A549 (cell line): ENCODE measurements around the gene NAV2. TPM values are rescaled to one million over a fixed set of nuclear protein-coding genes. Genes with fewer than 3 reads are reported as not detected.

Source experiments
- ATAC-seq, 2 experiments: fragments of 200-7000 bp in 1 of 2; fragments of >200 bp in 1 of 2; cut with Nextera tagmentation in 1 of 2; cut with Tn5 transposase in 1 of 2; 3 replicates each; pipeline versions ENCODE4 v1.8.0 to v1.9.1; 2018 to 2020; ENCODE audit warnings: mild to moderate bottlenecking in 1 of 2, moderate library complexity in 1 of 2
- CTCF ChIA-PET: fragments of 300-600 bp; sonication (Branson Sonifier 250); formaldehyde crosslinking; extraction: SDS; loops from one replicate; lab custom pipeline; 2021; ENCODE audit warnings: antibody characterized with exemption, inconsistent platforms; lab: Yijun Ruan, JAX
- POLR2A ChIA-PET: fragments of 350-600 bp; formaldehyde crosslinking; extraction: SDS; loops from one replicate; lab custom pipeline; 2021; ENCODE audit warnings: antibody characterized with exemption, inconsistent platforms; lab: Yijun Ruan, JAX
- DNase-seq, 2 experiments: peaks; one replicate each; pipeline versions ENCODE4 v3.0.0 to v3.0.0-alpha.2; 2011 to 2016; ENCODE audit warnings: low read depth in 1 of 2, low spot score in 1 of 2
- FAIRE-seq: peaks from 2 replicates; lab custom pipeline; 2011; peaks lifted over from hg19 to GRCh38; lab: Jason Lieb, UNC
- H3K27ac ChIP-seq, 2 experiments: fragments of >200 bp; sonication (Bioruptor Twin); formaldehyde crosslinking; 3 replicates each; pipeline ENCODE4 v1.5.1; 2016 to 2017
- H3K4me1 ChIP-seq: fragments of >200 bp; sonication (Bioruptor Twin); formaldehyde crosslinking; 3 replicates; pipeline ENCODE4 v1.6.1; 2016
- H3K4me2 ChIP-seq: fragments of >200 bp; sonication (Bioruptor Twin); formaldehyde crosslinking; 3 replicates; pipeline ENCODE4 v1.6.1; 2016
- H3K4me3 ChIP-seq: fragments of >200 bp; sonication (Bioruptor Twin); formaldehyde crosslinking; 3 replicates; pipeline ENCODE4 v1.5.1; 2016
- H3K9me3 ChIP-seq: fragments of >200 bp; sonication (Bioruptor Twin); formaldehyde crosslinking; 3 replicates; pipeline ENCODE4 v1.6.1; 2016
- ATOH8 ChIP-seq: fragments of 250-450 bp; sonication (Bioruptor Pico); IDR thresholded peaks from 2 replicates; pipeline ENCODE4 v1.5.0; 2020; ENCODE audit warnings: low read depth, mild to moderate bottlenecking, moderate library complexity
- BHLHE40 ChIP-seq: IDR thresholded peaks from 2 replicates; pipeline ENCODE4 v1.6.1; 2012; ENCODE audit warnings: low read depth, low read length, inconsistent platforms
- CBX2 ChIP-seq: fragments of 200-600 bp; sonication (generic); IDR thresholded peaks from 2 replicates; pipeline ENCODE4 v1.6.1; 2016; ENCODE audit warnings: low read depth, mild to moderate bottlenecking, borderline replicate concordance
- CHD4 ChIP-seq: fragments of 200-600 bp; sonication (generic); IDR thresholded peaks from 2 replicates; pipeline ENCODE4 v1.6.1; 2016; ENCODE audit warnings: antibody characterized with exemption, mild to moderate bottlenecking, borderline replicate concordance
- EHMT2 ChIP-seq: fragments of 200-600 bp; sonication (generic); IDR thresholded peaks from 2 replicates; pipeline ENCODE4 v1.6.1; 2016; ENCODE audit warnings: antibody characterized with exemption, low read depth, mild to moderate bottlenecking, moderate library complexity
- EP300 ChIP-seq, 2 experiments: fragments of >200 bp; sonication (Bioruptor Twin); formaldehyde crosslinking; IDR thresholded peaks; 2 replicates in 1 of 2; 3 replicates in 1 of 2; pipeline ENCODE4 v1.6.1; 2016 to 2017
- FOSL2 ChIP-seq, 2 experiments: fragments of 450-650 bp in 1 of 2; fragments of >200 bp in 1 of 2; sonication (Bioruptor Twin) in 1 of 2; formaldehyde crosslinking; IDR thresholded peaks; 2 replicates each; pipeline versions ENCODE4 v1.5.0 to v1.6.1; 2016 to 2020; ENCODE audit warnings: mild to moderate bottlenecking in 1 of 2, moderate library complexity in 1 of 2
- FOXS1 ChIP-seq: fragments of 250-450 bp; sonication (Bioruptor Pico); IDR thresholded peaks from 2 replicates; pipeline ENCODE4 v1.5.0; 2020; ENCODE audit warnings: mild to moderate bottlenecking, moderate library complexity
- HDAC2 ChIP-seq: fragments of 200-600 bp; sonication (generic); IDR thresholded peaks from 2 replicates; pipeline ENCODE4 v1.6.1; 2016
- HEYL ChIP-seq: fragments of 250-450 bp; sonication (Bioruptor Pico); IDR thresholded peaks from 2 replicates; pipeline ENCODE4 v1.8.0; 2021; ENCODE audit warnings: mild to moderate bottlenecking, moderate library complexity
- HOXB5 ChIP-seq: fragments of 250-450 bp; sonication (Bioruptor Pico); IDR thresholded peaks from 2 replicates; pipeline ENCODE4 v1.5.0; 2020; ENCODE audit warnings: mild to moderate bottlenecking, moderate library complexity
- JUN ChIP-seq, 2 experiments: fragments of >200 bp; sonication (Bioruptor Twin); formaldehyde crosslinking; IDR thresholded peaks; 2 replicates in 1 of 2; 3 replicates in 1 of 2; pipeline ENCODE4 v1.6.1; 2016 to 2017
- JUNB ChIP-seq: fragments of >200 bp; sonication (Bioruptor Twin); formaldehyde crosslinking; IDR thresholded peaks from 2 replicates; pipeline ENCODE4 v1.6.1; 2016
- MAFK ChIP-seq: fragments of 450-650 bp; IDR thresholded peaks from 2 replicates; pipeline ENCODE4 v1.6.1; 2014; ENCODE audit not compliant: partially characterized antibody
- MYC ChIP-seq: IDR thresholded peaks from 2 replicates; pipeline ENCODE4 v1.6.1; 2012; ENCODE audit warnings: mild to moderate bottlenecking, inconsistent platforms, low read length, improper control_type of control experiment, borderline replicate concordance
- NFE2L2 ChIP-seq: fragments of 150-350 bp; conservative IDR thresholded peaks from 2 replicates; pipeline ENCODE4 v1.6.1; 2014; ENCODE audit warnings: low read length
- PHF8 ChIP-seq: fragments of 200-600 bp; sonication (generic); IDR thresholded peaks from 2 replicates; pipeline ENCODE4 v1.6.1; 2016; ENCODE audit warnings: low read depth, mild to moderate bottlenecking, antibody characterized with exemption, moderate library complexity, borderline replicate concordance
- RARB ChIP-seq: fragments of 250-450 bp; sonication (Bioruptor Pico); IDR thresholded peaks from 2 replicates; pipeline ENCODE4 v1.8.0; 2021; ENCODE audit warnings: mild to moderate bottlenecking, moderate library complexity
- RFX5 ChIP-seq: fragments of 450-650 bp; IDR thresholded peaks from 2 replicates; pipeline ENCODE4 v1.7.1; 2014; ENCODE audit warnings: antibody characterized with exemption, mild to moderate bottlenecking, moderate library complexity
- RNF2 ChIP-seq: fragments of 200-600 bp; sonication (generic); IDR thresholded peaks from 2 replicates; pipeline ENCODE4 v1.6.1; 2016; ENCODE audit warnings: low read depth, mild to moderate bottlenecking, antibody characterized with exemption, moderate library complexity, borderline replicate concordance
- SMC3 ChIP-seq: fragments of >200 bp; sonication (Bioruptor Twin); formaldehyde crosslinking; IDR thresholded peaks from 3 replicates; pipeline ENCODE4 v1.6.1; 2018; ENCODE audit warnings: inconsistent platforms
- SREBF2 ChIP-seq: fragments of 450-650 bp; IDR thresholded peaks from 2 replicates; pipeline ENCODE4 v1.6.1; 2014; ENCODE audit warnings: mild to moderate bottlenecking, moderate library complexity
- TFCP2L1 ChIP-seq: fragments of 250-450 bp; sonication (Bioruptor Pico); IDR thresholded peaks from 2 replicates; pipeline ENCODE4 v1.5.0; 2021; ENCODE audit warnings: mild to moderate bottlenecking
- ZC3H11A ChIP-seq: fragments of 450-650 bp; IDR thresholded peaks from 2 replicates; pipeline ENCODE4 v1.6.1; 2014; ENCODE audit warnings: antibody characterized with exemption, mild to moderate bottlenecking
- ZFP36 ChIP-seq: fragments of 450-650 bp; IDR thresholded peaks from 2 replicates; pipeline ENCODE4 v1.6.1; 2014; ENCODE audit warnings: borderline replicate concordance; ENCODE audit not compliant: partially characterized antibody
- ZSCAN20 ChIP-seq: fragments of 250-450 bp; sonication (Bioruptor Pico); IDR thresholded peaks from 2 replicates; pipeline ENCODE4 v1.8.0; 2022; ENCODE audit warnings: mild to moderate bottlenecking, moderate library complexity
- WGBS: methylation state at CpG from one replicate; pipeline ENCODE4 v1.1.6; 2017; ENCODE audit errors: missing lambda C conversion rate; 5-methylcytosine and 5-hydroxymethylcytosine counted together
- polyA plus RNA-seq, 4 experiments: library from polyadenylated mRNA; depleted of rRNA in 3 of 4; stranded (reverse); fragments of >200 nt; fragmentation: RNase III in 1 of 4; extraction: RNeasy Plus Mini Kit Qiagen cat#74134 plus additional on column Dnase treatment in 1 of 4; gene quantifications; 2 replicates in 3 of 4; 3 replicates in 1 of 4; pipeline ENCODE4 v1.2.3, GENCODE V29; 2011 to 2017
- TF ChIP-seq, protein P1 (sequence below): IDR thresholded peaks from 2 replicates; pipeline ENCODE4 v1.6.1; 2012
- TF ChIP-seq, protein P2 (sequence below): IDR thresholded peaks from 2 replicates; pipeline ENCODE4 v1.6.1; 2012
- TF ChIP-seq, protein P3 (sequence below): fragments of >200 bp; sonication (Bioruptor Twin); formaldehyde crosslinking; IDR thresholded peaks from 3 replicates; pipeline ENCODE4 v1.6.1; 2016
- TF ChIP-seq, protein P4 (sequence below): fragments of >200 bp; sonication (Bioruptor Twin); formaldehyde crosslinking; IDR thresholded peaks from 2 replicates; pipeline ENCODE4 v1.6.1; 2016
- TF ChIP-seq, protein P5 (sequence below): fragments of 200-600 bp; sonication (generic); IDR thresholded peaks from 2 replicates; pipeline ENCODE4 v1.6.1; 2016; ENCODE audit warnings: antibody characterized with exemption, mild to moderate bottlenecking, moderate library complexity

The NAV2 gene
- polyA plus RNA-seq, 2 of the 4 experiments (the other 2 are of a cell fraction) = 4.9 to 19.8 TPM

DNA sequence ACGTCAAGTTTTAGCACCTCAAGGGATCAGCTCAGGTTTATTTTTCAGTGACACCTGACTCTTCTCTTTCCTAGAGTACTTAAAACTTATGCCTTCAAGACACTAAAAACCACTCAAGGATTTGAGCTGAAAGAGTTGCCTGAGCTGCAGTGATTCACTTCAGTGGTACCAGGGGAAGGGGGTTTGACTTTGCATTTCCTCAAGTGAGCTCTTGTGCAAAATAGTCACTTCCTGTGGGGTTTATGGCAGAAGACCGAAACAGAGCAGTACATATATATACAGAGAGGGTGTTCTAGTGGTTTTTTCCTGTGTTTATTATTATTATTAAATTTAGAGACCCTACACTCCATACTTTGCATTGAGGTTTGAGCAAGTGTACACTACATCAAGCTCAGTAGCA is 386.9 kb downstream of the NAV2 start:
- no peak overlapping the region for H3K4me2 ChIP-seq
- no peak overlapping the region for H3K27ac ChIP-seq
- ChIA-PET CTCF (interaction anchor here (1.1 to 6.7 kb wide), 4 partner anchors 12 to 149 kb away, joined by 6 to 50 read pairs (median 18); no protein-coding TSS in a partner anchor), POLR2A (no interaction called here)
- ATAC-seq (no peak), DNase-seq (no peak), FAIRE-seq (no peak)
- 83% methylated on average over 2 of the region's 2 CpGs for WGBS
- no peaks in the 10 kb centered on the region for H3K9me3 ChIP-seq
- H3K4me3 ChIP-seq = no peak overlapping the region
- peaks cover 12% of the 10 kb centered on the region for H3K4me1 ChIP-seq
- TF ChIP-seq, protein P1, sequence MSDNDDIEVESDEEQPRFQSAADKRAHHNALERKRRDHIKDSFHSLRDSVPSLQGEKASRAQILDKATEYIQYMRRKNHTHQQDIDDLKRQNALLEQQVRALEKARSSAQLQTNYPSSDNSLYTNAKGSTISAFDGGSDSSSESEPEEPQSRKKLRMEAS = no peak
- no peak for TF ChIP-seq FOSL2 (IDR thresholded peaks at IDR 0.05)
- TF ChIP-seq FOSL2 (CRISPR knock-in tag; IDR thresholded peaks at IDR 0.05) = no peak
- no peak for TF ChIP-seq BHLHE40
- no peak for TF ChIP-seq CBX2
- TF ChIP-seq MAFK = no peak
- TF ChIP-seq SMC3 = no peak
- no peak for TF ChIP-seq FOXS1
- TF ChIP-seq, protein P2, sequence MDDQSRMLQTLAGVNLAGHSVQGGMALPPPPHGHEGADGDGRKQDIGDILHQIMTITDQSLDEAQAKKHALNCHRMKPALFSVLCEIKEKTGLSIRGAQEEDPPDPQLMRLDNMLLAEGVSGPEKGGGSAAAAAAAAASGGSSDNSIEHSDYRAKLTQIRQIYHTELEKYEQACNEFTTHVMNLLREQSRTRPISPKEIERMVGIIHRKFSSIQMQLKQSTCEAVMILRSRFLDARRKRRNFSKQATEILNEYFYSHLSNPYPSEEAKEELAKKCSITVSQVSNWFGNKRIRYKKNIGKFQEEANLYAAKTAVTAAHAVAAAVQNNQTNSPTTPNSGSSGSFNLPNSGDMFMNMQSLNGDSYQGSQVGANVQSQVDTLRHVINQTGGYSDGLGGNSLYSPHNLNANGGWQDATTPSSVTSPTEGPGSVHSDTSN = no peak
- TF ChIP-seq PHF8 = no peak
- no peak for TF ChIP-seq MYC
- TF ChIP-seq SREBF2 = no peak
- no peak for TF ChIP-seq EP300 (IDR thresholded peaks at IDR 0.05)
- TF ChIP-seq, protein P3, sequence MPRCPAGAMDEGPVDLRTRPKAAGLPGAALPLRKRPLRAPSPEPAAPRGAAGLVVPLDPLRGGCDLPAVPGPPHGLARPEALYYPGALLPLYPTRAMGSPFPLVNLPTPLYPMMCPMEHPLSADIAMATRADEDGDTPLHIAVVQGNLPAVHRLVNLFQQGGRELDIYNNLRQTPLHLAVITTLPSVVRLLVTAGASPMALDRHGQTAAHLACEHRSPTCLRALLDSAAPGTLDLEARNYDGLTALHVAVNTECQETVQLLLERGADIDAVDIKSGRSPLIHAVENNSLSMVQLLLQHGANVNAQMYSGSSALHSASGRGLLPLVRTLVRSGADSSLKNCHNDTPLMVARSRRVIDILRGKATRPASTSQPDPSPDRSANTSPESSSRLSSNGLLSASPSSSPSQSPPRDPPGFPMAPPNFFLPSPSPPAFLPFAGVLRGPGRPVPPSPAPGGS = no peak
- no peak for TF ChIP-seq TFCP2L1 (CRISPR knock-in tag)
- no peak for TF ChIP-seq HOXB5 (CRISPR knock-in tag)
- TF ChIP-seq JUN (IDR thresholded peaks at IDR 0.05) = no peak
- TF ChIP-seq EHMT2 = no peak
- TF ChIP-seq, protein P4, sequence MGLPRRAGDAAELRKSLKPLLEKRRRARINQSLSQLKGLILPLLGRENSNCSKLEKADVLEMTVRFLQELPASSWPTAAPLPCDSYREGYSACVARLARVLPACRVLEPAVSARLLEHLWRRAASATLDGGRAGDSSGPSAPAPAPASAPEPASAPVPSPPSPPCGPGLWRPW = no peak
- TF ChIP-seq HDAC2 = no peak
- TF ChIP-seq RFX5 = no peak
- TF ChIP-seq, all 56 proteins: peak for 0

DNA sequence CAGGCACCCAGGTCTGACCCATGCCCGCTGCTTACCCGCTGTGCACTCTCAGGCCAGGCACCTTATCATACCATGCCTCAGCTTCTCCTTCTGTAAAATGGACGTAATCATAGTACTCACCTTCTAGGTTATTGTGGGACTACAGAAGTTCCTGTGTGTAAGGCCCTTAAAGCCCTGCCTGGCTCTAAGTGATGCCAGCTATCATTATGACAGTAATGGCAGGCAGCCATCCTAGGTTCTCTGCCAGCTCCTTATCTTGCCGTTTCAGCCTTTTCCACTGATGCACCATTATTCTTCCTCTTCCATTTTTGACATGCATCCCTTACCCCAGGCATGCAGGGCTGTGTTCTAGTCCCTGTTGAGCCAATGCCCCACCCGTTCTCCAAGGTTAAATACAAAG is 389.8 kb downstream of the NAV2 start:
- no peak overlapping the region for H3K27ac ChIP-seq
- POLR2A ChIA-PET = no interaction called here
- no peak for ATAC-seq
- WGBS = 88% methylated on average over 5 of the region's 5 CpGs
- CTCF ChIA-PET = interaction anchor here (0.9 to 1.8 kb wide), 4 partner anchors 9 to 164 kb away, joined by 3 to 17 read pairs (median 4); no protein-coding TSS in a partner anchor
- H3K4me3 ChIP-seq = no peak overlapping the region
- no peaks in the 10 kb centered on the region for H3K9me3 ChIP-seq
- H3K4me1 ChIP-seq = peaks cover 6% of the 10 kb centered on the region
- no peak overlapping the region for H3K4me2 ChIP-seq
- no peak for DNase-seq
- no peak for FAIRE-seq
- TF ChIP-seq RARB = no peak
- no peak for TF ChIP-seq JUNB
- TF ChIP-seq ZSCAN20 = no peak
- TF ChIP-seq, protein P5, sequence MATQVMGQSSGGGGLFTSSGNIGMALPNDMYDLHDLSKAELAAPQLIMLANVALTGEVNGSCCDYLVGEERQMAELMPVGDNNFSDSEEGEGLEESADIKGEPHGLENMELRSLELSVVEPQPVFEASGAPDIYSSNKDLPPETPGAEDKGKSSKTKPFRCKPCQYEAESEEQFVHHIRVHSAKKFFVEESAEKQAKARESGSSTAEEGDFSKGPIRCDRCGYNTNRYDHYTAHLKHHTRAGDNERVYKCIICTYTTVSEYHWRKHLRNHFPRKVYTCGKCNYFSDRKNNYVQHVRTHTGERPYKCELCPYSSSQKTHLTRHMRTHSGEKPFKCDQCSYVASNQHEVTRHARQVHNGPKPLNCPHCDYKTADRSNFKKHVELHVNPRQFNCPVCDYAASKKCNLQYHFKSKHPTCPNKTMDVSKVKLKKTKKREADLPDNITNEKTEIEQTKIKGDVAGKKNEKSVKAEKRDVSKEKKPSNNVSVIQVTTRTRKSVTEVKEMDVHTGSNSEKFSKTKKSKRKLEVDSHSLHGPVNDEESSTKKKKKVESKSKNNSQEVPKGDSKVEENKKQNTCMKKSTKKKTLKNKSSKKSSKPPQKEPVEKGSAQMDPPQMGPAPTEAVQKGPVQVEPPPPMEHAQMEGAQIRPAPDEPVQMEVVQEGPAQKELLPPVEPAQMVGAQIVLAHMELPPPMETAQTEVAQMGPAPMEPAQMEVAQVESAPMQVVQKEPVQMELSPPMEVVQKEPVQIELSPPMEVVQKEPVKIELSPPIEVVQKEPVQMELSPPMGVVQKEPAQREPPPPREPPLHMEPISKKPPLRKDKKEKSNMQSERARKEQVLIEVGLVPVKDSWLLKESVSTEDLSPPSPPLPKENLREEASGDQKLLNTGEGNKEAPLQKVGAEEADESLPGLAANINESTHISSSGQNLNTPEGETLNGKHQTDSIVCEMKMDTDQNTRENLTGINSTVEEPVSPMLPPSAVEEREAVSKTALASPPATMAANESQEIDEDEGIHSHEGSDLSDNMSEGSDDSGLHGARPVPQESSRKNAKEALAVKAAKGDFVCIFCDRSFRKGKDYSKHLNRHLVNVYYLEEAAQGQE = no peak
- TF ChIP-seq ZC3H11A = no peak
- TF ChIP-seq EP300 (IDR thresholded peaks at IDR 0.05) = no peak
- TF ChIP-seq ATOH8 (CRISPR knock-in tag) = no peak
- TF ChIP-seq, protein P4 = no peak
- no peak for TF ChIP-seq CHD4
- TF ChIP-seq HEYL (CRISPR knock-in tag) = no peak
- no peak for TF ChIP-seq NFE2L2
- TF ChIP-seq, protein P1 = no peak
- TF ChIP-seq RNF2 = no peak
- no peak for TF ChIP-seq JUN (IDR thresholded peaks at IDR 0.05)
- TF ChIP-seq ZFP36 = no peak
